NCI-H1105 (cell line): ENCODE results near the gene HSD17B2.
"Not testable (repeated sequence)": the region's sequence is repeated elsewhere in the genome, so short reads cannot be mapped to it uniquely, and the experiment has no call there.

Experiments
- DNase-seq: peaks from one replicate; lab custom pipeline; 2025; lab: John Stamatoyannopoulos, UW

HSD17B2 gene

DNA sequence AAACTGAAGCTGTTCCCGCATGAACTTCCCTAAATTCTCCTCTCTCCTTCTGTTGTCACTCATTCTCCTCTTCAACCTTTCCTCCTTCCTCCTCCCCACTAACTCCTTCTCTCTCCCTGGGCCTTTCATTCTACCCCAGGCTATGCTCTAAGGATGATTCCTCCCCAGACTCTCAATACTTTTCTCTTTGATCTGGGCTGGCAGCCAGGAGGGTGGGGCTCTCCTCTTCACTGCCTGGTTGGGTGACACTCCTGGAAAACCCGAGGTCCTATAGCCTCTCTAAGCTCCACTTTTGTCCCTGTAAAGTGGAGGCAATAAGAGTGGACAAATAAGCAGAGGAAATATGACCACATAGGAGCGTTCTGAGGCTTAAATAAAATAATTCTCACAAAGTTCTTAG is 46.2 kb downstream of the HSD17B2 start:
- DNase-seq = no peak

DNA sequence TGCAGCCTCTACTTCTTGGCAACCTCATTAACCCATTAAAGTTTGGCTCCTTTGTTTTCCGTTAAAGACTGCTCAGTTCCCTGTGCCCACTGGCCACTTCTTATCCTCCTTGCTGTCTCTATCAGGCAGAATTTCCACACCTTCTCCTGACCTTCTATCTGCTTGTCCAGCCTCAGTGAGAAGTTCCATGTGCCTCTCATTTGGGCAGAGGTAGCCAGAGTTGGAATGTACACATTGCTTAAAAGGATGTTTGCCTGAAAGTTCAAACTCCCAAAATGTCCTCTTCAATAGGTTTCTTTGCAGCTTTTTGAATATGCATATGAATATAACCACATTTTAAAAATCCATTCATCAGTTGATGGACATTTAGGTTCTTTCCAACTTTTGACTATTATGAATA is 47.0 kb downstream of the HSD17B2 start:
- no peak for DNase-seq

DNA sequence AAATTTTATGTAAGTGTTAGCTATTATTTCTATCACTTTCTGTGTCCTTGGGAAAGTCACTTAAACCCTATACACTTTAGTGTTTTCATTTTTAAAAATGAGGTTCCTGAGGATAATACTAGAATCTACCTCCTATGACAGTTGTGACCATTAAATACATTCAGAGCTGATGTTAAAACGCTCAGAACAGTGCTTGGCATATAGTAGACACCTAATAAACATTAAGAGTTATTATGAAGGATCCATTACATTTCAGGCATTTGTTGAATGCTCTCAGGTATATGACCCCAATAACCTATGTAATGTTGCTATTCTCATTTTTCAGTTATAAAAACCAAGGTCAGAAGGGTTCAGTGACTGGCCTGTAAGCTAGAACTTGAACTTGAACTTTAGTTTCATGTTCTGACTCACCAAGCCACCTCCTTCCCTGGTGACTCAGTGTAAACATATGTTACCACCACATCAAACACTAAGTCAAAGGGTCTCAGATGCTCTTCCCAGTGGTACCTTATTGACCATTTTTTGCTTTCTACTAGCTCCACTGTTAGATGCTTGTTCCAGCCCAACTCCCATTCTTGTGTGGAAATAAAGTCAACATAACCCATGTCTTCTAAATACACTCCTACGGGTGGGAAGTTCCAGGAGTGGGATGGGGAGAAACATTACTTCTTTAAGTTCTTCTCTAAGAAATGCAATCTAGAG is 47.6 kb downstream of the HSD17B2 start:
- no peak for DNase-seq

DNA sequence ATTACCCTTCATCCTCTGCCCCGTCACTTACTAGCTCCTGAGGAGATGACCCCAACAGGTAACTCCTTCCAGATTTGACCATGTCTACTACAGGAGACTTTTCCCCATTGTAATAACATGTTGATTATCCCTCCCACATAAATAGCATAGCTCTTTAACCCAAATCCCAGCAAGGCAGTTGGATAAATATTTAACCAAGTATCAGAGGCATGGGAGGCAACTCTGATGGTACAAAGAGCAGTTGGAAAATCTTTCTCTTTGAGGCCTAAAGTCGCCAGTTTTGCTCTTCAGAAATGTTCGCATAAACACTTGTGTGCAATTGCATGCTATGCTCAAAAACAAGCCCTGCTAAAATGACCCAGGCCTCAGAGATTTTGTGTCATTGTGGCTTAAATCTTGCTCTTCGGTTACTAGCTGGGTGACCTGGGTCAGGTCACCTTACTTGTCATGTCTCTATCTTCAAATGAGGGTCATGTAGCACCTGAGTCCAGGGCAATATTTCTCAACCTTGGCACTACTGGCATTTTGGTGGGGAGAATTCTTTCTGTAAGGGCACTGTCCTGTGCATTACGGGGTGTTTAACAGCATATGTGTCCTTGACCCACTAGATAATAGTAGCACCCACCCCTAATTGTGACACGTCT is 48.8 kb downstream of the HSD17B2 start:
- no peak for DNase-seq

DNA sequence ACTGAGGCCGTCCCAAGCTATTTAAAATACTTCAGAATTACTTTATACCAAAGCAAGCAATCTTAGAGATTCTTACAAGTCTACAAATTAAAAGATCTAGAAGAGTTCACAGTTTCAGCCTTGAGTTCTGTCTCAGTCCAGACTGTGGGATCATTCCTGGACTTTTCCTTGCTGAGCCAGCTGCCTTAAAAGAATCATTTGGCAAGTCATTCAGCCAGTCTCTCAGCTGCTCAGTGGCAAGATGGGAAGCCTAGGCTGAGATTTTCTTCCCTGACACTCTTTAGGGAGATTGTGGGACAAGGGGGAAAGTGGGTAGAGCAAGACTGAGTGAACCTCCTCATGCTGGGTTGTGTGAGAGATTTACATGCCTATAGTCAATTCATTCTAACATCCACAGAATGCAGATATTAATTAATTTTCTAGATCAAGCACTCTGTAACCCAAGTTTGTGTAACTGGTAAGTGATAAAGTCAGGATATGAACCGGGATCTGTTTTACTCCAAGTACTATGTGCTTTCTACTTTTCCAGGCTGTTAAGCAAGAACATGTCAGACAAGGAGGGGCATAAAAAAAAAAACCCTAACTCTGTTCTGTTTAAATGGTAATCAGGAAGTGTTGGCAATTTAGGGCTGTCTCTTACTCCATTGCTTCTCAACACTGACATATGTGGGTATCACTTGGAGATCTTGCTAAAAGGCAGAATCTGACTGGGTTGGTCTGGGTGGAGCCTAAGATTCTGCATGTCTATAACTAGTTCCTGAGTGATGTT is 50.1 kb downstream of the HSD17B2 start:
- no peak for DNase-seq

DNA sequence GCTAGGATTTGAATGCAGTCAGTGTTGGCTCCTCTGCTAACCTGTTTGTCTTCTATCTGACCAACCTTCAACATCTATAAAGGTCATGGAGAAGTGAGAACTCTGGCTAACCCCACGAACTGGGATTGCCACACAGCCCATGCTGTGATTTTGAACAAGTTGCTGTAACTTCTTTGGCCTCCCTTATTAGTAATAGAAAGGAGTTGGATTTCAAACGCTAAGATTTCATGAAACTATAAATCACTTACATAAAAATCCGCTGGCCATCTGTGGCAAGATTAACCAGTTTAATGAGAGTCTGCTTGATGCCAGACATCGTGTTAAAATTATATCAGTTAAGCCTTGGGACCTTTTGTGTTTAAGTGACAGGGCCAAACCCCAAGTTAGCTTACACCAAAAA is 53.4 kb downstream of the HSD17B2 start:
- DNase-seq = no peak

DNA sequence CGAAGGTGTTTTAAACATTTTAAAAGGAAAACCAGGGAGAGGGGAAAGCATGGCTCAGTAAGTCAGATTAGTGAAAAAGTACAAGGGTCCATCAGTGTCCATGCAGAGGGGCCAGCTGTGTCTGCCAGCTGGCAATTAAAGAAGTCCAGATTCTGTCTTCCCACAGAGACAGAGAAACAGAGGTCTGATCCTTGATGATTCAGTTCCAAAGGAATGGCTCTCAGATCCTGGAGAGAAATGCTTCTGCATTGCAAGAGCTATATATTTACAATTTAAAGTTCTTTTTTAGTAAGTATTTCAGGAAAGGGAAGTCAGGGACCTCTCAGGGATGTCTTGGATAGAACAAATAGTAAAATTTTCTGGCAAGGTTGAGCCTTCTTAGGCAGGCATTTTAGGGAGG is 56.2 kb downstream of the HSD17B2 start:
- no peak for DNase-seq

DNA sequence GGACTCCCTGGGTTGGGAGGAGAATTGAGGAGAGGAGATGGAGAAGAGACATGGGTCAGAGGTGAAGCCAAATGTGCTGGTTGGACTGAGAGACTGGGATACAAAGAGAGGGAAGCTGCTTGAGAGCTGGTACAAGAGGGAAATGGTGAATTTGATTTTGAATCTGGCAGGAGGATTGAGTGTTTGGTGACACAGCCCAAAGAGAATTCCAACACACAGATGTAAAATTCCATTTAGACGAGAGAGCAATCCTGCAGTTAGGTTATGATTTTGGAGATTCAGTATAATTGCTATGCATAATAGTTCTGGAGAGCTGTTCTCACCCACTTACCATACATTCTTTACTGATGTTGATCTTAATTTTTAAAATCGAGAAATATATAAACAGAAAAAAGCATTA is 57.7 kb downstream of the HSD17B2 start:
- DNase-seq = no peak

DNA sequence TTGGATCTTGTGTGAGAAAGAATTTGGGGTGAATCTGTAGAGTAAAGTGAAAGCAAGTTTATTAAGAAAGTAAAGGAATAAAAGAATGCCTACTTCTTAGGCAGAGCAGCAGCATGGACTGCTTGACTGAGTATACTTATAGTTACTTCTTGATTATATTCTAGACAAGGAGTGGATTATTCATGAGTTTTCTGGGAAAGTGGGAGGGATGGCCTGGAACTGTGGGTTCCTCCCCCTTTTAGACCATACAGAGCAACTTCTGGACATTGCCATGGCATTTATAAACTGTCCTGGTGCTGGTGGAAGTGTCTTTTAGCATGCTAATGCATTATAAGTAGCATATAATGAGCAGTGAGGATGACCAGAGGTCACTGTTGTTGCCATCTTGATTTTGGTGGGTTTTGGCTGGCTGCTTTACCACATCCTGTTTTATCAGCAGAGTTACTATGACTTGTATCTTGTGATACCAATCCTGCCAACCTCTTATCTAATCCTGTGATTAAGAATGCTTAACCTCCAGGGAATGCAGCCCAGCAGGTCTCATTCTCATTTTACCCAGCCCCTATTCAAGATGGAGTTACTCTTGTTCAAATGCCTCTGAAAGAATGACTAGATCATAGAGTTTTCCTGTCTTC is 58.7 kb downstream of the HSD17B2 start:
- DNase-seq = no peak

DNA sequence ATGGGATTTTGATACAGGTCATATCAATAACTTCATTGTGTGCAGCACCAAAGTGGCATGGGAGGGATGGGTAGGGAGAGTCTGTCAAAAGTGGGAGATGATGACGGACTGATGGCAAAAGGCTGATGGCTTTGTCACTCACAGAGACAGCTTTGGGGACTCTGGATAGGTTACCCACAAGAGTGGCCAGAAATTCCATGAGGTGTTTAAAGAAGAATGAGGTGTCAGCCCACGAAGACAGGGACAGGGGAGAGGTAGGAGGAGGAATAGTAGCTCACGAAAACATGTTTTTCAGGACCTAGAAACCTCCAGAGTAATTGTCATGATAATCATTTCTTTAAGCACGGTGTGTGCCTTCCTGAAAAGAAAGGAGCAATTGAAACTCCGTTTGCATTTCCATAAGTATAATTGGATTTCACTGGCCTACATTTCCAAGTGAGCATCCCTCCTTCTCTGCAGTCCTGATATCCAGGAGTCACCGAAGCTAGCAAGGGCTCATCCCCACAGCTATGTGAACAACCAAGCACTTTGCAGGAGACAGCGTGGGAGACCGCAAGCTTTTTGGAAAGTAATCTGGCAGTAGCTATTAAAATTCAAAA is 60.0 kb downstream of the HSD17B2 start:
- DNase-seq = no peak

DNA sequence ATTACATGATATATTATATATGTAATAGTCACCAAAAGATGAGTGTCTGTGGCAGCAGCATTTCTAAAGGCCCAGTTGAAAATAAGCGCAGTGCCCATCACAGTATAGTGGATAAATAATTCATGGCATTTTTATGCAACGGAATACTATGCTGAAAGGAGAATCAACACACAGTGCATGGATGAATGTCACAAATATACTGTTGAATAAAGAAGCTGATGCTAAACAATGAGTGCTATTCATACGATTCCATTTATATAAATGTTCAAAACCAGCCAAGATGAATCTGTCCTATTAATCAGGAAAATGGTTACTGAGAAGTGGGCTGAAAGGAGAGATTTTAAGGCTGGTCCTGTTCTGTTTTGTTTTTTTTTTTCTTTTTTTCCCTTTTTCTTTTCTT is 61.6 kb downstream of the HSD17B2 start:
- no peak for DNase-seq

DNA sequence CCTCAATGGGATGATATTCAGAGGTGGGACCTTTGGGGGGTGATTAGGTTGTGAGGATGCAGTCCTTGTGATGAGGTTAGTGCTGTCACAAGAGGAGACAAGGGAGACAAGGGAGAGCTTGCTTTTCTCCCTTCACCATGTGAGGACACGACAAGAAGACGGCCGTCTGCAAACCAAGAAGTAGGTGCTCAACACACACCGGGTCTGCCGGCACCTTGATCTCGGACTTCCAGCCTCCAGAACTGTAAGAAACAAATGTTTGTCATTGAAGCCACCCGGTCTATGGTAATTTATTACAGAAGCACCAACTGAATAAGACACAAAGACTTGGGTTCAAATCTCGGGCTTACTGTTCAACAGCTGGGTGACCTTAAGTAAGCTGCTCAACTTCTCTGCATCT is 70.1 kb downstream of the HSD17B2 start:
- no peak for DNase-seq

DNA sequence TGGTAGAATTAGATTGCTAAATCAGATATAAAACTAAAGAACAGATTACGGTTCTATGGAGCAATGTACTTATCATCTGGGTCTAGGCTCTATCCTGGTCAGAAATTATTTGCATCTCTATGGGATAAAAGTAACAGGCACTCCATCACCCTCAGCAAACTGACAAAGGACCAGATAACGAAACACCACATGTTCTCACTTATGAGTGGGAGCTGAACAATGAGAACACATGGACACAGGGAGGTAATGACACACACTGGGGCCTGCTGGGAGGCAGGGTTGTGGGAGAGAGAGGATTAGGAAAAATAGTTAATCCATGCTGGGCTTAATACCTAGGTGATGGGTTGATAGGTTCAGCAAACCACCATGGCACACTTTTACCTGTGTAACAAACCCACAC is 73.0 kb downstream of the HSD17B2 start:
- DNase-seq = no peak

DNA sequence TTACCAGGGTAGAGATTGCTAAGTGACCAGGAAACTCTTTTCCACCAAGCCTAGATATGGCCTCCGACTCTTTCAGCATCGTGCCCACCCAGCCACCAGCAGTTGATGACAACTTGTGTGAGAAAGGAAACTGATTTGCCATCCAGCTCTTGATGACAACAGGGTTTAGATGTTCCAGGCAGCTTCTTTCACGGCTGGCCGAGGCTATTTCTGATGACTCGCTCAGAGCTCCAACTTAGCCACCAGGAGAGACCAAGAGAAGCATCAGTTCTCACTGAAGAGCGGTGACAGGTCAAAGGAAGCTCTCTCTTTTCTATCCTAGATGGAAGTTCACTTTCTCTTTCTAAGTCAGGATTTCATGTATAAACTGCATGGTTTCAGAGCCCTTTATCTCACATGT is 73.7 kb downstream of the HSD17B2 start:
- DNase-seq = no peak

DNA sequence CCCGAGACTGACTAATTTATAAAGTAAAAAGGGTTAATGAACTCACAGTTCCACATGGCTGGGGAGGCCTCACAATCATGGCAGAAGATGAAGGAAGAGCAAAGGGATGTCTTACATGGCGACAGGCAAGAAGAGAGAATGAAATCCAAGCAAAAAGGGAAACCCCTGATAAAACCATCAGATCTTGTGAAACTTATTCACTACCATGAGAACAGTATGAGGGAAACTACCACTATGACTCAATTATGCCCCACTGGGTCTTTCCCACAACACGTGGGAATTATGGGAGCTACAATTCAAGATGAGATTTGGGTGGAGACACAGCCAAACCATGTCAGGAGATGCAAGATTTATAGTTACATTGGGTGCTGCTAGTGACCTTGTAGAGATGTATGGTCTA is 74.2 kb downstream of the HSD17B2 start:
- DNase-seq = not testable (repeated sequence)

DNA sequence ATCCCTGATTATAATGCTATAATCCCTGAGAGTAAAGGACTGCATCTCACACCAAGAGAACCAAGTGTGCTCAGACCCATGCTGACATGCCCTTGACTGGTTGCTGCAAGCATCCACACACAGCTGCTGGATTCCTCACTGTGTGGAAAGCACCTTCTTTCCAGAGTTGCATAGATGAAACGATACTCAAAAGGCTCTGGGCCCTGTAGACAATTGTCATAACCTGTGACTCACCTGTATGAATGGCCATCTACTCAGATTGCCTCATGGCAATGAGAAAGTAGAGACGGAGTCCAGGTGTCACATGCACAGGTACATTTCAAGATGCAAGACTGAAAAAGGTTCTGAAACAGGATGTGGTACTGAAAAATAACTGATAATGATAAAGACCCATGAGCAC is 76.9 kb downstream of the HSD17B2 start:
- DNase-seq = no peak

DNA sequence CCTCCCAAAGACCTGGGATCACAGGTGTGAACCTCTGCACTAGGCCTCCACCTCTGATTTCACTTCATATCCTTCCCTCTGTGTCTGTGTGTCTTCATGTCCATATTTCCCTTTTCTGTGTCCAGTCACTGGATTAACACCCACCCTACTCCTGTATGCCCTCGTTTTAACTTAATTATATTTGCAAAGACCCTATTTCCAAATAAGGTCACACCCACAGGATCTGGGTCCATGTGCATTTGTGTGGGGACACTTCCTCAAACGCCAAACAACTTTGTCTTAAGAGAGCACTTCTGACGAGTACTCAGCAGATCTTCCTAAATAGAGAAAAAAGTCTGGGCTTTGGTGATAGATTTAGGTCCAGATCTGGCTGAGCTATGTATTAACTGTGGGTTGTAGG is 78.7 kb downstream of the HSD17B2 start:
- no peak for DNase-seq

DNA sequence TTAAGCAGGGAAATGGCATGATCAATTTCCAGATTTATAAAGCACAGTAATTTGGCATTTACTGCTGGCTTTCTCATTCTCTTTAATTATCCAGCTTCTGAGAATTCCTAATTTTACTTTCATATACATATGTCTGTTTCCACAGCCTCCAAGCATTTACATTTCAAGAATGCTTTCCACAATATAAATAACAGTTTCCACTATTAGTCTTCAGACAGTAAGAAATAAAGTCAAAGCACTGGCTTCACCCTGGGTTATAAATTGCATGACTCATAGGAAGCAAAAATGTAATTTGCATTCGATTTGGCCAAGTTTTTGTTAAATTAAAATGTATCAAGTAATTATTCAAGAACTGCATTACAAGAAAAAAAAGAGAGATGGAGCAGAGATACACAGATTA is 81.5 kb downstream of the HSD17B2 start:
- no peak for DNase-seq

DNA sequence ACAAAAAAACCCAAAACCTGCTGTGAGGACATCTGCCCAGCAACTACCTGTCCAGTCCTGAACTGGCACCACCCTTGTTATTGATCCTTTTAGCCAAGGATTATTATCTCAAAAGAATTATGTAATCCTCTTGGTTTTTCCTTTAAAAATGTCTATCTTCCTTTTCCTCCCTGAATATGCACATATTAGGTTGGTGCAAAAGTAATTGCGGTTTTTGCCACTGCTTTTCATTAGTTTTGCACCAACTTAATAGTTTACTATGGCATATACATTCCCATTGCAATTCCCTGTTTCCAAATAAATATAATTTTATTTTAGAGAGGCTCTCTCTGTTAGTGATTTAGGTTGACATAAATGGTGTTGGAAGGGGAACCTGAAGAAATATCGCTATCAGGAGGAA is 83.7 kb downstream of the HSD17B2 start:
- no peak for DNase-seq

DNA sequence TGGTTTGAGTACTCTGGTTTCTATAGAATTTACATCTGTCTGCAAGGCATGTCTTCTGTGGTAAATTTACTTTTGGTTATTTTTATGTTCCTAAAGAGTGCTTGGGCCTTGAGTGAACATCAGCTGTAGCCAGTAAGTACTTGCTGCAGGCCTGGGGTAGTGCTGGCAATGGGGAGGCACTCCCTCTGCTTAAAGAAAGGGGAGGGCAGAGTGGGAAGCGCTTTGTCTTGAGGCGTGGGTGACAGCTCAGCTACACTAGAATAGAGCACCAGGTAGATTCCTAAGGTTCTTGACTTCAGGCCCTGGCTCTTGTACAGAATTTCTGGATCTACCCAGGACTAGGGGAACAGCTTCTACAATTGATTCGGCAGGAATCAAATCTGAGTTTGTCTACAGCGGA is 84.4 kb downstream of the HSD17B2 start:
- DNase-seq = no peak

DNA sequence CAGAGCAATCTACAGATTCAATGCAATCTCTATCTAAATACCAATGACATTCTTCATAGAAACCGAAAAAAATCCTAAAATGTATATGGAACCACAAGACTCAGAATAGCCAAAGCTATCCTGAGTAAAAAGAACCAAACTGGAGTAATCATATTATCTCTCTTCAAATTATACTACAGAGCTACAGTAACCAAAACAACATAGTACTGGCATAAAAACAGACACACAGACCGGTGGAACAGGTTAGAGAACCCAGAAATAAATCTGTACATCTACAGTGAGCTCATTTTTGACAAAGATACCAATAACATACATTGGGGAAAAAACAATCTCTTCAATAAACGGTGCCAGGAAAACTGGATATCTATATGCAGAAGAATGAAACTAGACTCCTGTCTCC is 89.6 kb downstream of the HSD17B2 start:
- no peak for DNase-seq

DNA sequence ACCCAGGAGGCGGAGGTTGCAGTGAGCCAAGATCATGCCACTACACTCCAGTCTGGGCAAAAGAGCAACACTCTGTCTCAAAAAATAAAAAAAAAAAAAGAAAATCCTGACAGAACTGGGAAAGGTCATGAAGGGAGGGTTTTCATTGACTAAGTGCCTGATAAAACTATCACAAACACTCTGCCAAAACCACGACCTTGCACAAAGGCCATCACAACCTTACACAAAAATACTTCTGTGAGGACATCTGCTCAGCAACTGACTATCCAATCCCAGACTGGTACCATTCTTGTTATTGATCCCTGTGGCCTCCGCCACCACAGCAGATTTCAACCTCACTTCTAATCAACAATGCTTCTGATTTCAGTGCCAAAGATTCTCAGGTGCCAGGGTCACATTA is 94.8 kb downstream of the HSD17B2 start:
- no peak for DNase-seq

DNA sequence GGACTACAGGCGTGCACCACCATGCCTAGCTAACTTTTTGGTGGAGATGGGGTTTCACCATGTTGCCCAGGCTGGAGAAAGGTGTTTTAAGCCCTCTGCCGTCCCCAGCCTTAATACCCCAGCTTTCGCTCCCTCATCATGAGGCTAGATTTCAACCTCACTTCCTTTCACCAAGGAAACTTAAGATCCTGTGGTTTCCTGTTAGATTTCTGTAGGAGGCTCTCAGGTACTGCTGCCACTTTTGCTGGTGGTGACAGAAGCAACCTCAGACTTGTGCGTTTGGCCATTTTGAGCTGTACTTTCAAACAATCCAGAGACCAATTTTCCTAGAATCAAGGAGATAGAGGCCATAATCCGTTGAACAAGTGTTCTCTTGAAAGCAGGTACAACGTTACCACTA is 98.7 kb downstream of the HSD17B2 start:
- no peak for DNase-seq
